HG03432 (cell line): ENCODE measurements around the gene NUTF2.

Source experiments
- ATAC-seq: cut with Tn5 transposase; IDR thresholded peaks from one replicate; pipeline ENCODE4 v1.9.1; 2021; ENCODE audit warnings: mild to moderate bottlenecking, moderate library complexity; ENCODE audit not compliant: unreplicated experiment

Gene NUTF2

DNA sequence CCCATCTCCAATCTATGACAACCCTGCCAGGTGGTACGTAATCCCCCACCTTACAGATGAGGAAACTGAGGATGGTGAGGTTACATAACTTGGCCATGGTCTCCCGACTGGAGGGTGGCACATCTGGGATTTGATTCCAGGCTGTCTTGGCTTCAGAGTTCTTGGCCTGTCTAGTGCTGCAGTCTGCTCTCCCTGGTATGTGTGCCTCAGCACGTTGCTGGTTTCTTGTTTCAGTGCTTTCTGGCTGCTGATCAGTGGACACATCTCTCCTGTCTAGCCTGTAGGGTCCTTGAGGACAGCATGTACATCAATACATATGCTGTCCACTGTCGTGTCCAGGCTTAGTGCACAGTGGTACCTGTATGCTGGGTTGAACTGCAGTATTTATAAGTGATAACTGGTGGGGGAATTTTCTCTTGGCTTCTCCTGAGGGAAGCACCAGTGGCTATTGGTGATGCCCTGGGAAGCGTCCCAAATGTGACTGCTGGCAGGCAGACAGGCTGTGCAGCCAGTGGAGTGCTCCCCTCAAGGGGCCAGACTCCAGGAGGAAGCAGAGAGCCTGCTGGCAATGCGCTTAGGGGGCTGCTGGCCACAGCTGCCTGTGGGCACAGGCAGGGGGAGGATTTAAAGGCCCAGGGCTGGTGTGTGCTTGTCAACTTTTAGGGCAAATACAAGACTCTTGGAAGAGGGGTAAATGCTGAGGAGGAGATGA is 70.6 kb downstream of the NUTF2 start:
- ATAC-seq, result no peak

DNA sequence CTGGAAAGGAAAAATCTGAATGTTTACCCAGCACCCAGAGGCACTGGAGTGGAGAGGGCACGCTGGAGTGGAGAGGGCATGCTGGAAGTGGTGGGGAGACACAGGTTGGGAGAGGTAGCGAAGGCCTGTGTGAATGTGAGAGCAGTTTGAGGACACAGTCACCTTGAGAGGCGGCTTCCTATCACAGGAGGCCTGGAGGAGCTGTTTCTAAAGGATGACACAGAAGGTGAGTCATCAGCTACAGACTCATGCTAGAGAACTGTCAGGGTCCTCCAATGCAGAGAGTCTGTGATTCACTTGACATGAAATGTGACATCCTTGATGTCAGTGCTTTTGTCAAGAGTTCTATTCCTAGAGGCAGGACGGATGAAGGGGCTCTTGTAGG is 71.1 kb downstream of the NUTF2 start:
- ATAC-seq, result no peak

- no peak for ATAC-seq
Observed at GRCh38 chr16:67919622-67920221, 73.0 kb downstream of the NUTF2 start.
